RWPE2 (cell line): ENCODE data around the gene SLC18A2.
"Not testable (repeated sequence)": the region's sequence is repeated elsewhere in the genome, so short reads cannot be mapped to it uniquely, and the experiment has no call there.

Experiments used
- ATAC-seq: fragments of 200-7000 bp; cut with Tn5 transposase; 3 replicates; pipeline ENCODE4 v1.9.1; 2021; ENCODE audit warnings: low read depth
- DNase-seq: peaks from one replicate; pipeline ENCODE4 v3.0.0-alpha.2; 2020; ENCODE audit warnings: low spot score
- H3K27ac ChIP-seq: fragments of 450-650 bp; 2 replicates; pipeline ENCODE4 v1.5.1; 2017; ENCODE audit warnings: mild to moderate bottlenecking; ENCODE audit not compliant: poor library complexity, severe bottlenecking
- H3K27me3 ChIP-seq: fragments of 250-450 bp; sonication (Bioruptor Pico); 2 replicates; pipeline ENCODE4 v1.5.1; 2021; ENCODE audit warnings: mild to moderate bottlenecking, moderate library complexity; ENCODE audit not compliant: insufficient read depth, poor library complexity, severe bottlenecking
- H3K36me3 ChIP-seq: fragments of 250-450 bp; sonication (Bioruptor Pico); 2 replicates; pipeline ENCODE4 v1.5.1; 2020; ENCODE audit warnings: low read depth, mild to moderate bottlenecking, moderate library complexity
- H3K4me1 ChIP-seq: fragments of 250-450 bp; sonication (Bioruptor Pico); 2 replicates; pipeline ENCODE4 v1.5.1; 2021; ENCODE audit warnings: mild to moderate bottlenecking, moderate library complexity; ENCODE audit not compliant: insufficient read depth, poor library complexity, severe bottlenecking
- H3K4me3 ChIP-seq: fragments of 250-450 bp; sonication (Bioruptor Pico); 2 replicates; pipeline ENCODE4 v1.5.1; 2021; ENCODE audit warnings: mild to moderate bottlenecking, moderate library complexity; ENCODE audit not compliant: severe bottlenecking
- H3K9me3 ChIP-seq: fragments of 250-450 bp; sonication (Bioruptor Pico); 2 replicates; pipeline ENCODE4 v1.5.1; 2021; ENCODE audit warnings: mild to moderate bottlenecking, moderate library complexity; ENCODE audit not compliant: severe bottlenecking
- CTCF ChIP-seq: fragments of 450-650 bp; IDR thresholded peaks from one replicate; pipeline ENCODE4 v1.5.1; 2017; ENCODE audit warnings: mild to moderate bottlenecking, moderate library complexity; ENCODE audit not compliant: poor library complexity, severe bottlenecking

The SLC18A2 gene

DNA sequence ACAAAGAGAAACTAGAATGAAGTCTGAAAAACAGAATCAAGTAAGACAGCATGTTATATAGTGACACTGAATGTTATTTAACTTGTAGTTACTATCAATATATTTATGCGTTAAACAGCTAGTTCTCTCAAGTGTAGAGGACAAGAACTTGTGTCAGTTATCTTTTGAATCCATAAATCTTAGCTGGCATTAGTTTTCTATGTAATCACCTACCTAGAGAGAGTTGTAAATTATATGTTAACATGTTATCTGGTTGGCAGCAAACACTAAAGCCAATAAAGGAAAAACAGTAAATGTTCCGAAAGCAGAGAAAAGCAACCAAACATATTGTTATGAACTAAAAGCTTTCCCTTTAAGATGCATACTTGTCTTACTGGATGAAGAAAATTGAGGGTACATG is 36.8 kb downstream of the SLC18A2 start:
- Histone ChIP-seq H3K27ac (no peak overlapping the region), H3K4me3 (no peak overlapping the region)
- DNase-seq, result no peak

GRCh38 chr10:117284716-117285494 is 44.0 kb downstream of the SLC18A2 start:
- Histone ChIP-seq H3K9me3 (no peaks in the 10 kb centered on the region), H3K4me1 (no peaks in the 10 kb centered on the region), H3K27me3 (no peaks in the 10 kb centered on the region), H3K27ac (no peak overlapping the region), H3K36me3 (peaks cover 39% of the 10 kb centered on the region), H3K4me3 (no peak overlapping the region)
- TF ChIP-seq CTCF, result no peak
- no peak for ATAC-seq
- no peak for DNase-seq

More for the DNA sequence above, 36.8 kb downstream of the SLC18A2 start:
- Histone ChIP-seq H3K4me1 (no peaks in the 10 kb centered on the region), H3K27me3 (no peaks in the 10 kb centered on the region), H3K36me3 (0 out of 2 replicates have a peak, but pooled peaks cover 2% of the 10 kb centered on the region), H3K9me3 (no peaks in the 10 kb centered on the region)
- ATAC-seq, result no peak
- TF ChIP-seq CTCF, result no peak

DNA sequence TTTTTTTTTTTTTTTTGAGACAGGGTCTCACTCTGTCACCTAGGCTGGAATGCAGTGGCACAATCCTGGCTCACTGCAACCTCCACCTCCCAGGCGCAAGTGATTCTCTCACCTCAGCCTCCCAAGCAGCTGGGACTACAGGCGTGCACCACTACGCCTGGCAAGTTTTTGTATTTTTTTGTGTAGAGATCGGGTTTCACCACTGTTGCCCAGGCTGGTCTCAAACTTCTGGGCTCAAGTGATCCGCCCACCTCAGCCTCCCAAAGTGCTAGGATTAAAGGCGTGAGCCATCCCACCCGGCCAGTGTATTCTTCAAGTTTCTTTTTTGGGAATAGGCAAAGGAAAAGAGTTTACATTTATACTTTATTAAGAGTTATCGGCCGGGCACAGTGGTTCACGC is 50.0 kb downstream of the SLC18A2 start:
- not testable (repeated sequence) for DNase-seq, H3K27me3 ChIP-seq, H3K9me3 ChIP-seq, ATAC-seq, H3K27ac ChIP-seq, H3K4me1 ChIP-seq, H3K4me3 ChIP-seq
- peaks cover 24% of the 10 kb centered on the region for H3K36me3 ChIP-seq

GRCh38 chr10:117294039-117294645 is 53.2 kb downstream of the SLC18A2 start:
- Histone ChIP-seq H3K4me3 (no peak overlapping the region), H3K9me3 (no peaks in the 10 kb centered on the region), H3K27ac (no peak overlapping the region), H3K4me1 (no peaks in the 10 kb centered on the region), H3K27me3 (no peaks in the 10 kb centered on the region), H3K36me3 (peaks cover 12% of the 10 kb centered on the region)
- ATAC-seq, result no peak
- TF ChIP-seq CTCF, result no peak
- DNase-seq, result no peak

- Histone ChIP-seq H3K27me3 (no peaks in the 10 kb centered on the region), H3K27ac (no peak overlapping the region), H3K9me3 (no peaks in the 10 kb centered on the region), H3K36me3 (peaks cover 6% of the 10 kb centered on the region), H3K4me3 (no peak overlapping the region), H3K4me1 (no peaks in the 10 kb centered on the region)
- ATAC-seq (no peak), DNase-seq (no peak)
- TF ChIP-seq CTCF, result no peak
Measured at GRCh38 chr10:117294735-117295134, 53.8 kb downstream of the SLC18A2 start.
